ENCODE measurements around the gene MTOR. TPM values are rescaled to one million over a fixed set of nuclear protein-coding genes. Genes with fewer than 3 reads are reported as not detected.

Gene MTOR
- total and polyA plus RNA-seq, 2 donors (not counting 3 experiments of a cell fraction or from before 2014, with no cell fraction given), result 33.5 to 50.4 TPM

DNA sequence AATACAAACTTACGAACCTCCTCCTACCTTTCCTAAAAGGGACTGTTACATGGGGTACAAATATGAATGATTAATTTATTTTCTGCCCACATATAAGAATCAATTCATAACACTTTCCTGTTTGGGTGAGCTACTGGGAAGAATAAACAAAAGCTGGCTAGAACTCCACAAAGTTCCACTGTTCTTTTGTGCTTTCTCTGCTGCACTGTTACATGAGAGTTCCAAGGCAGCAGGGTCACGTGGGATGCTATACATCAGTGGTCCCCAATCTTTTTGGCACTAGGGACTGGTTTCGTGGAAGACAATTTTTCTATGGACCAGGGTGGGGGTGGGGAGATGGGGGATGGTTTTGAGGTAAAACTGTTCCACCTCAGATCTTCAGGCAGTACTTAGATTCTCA lies 75.4 kb downstream of the MTOR start:
- FAIRE-seq (peak; percentile 67), DNase-seq (ENCODE audit: low read depth, low spot score) (no peak)
- Histone ChIP-seq H4K20me1 (replicated peaks; ENCODE audit: control insufficient read depth, extremely low read depth, insufficient read depth, low read length) (no peaks in the 10 kb centered on the region), H3K4me3 (replicated peaks in 1 of 3; ENCODE audit: insufficient read depth in 1 of 3, low read depth in 1 of 3, low read length in 3 of 3) (no peak overlapping the region), H3K36me3 (ENCODE audit: control insufficient read depth in 2 of 2, extremely low read depth in 1 of 2, insufficient read depth in 2 of 2, low read length in 2 of 2) (peaks cover 17 to 19% of the 10 kb centered on the region in 2 experiments), H3K9ac (replicated peaks; ENCODE audit: extremely low read depth, insufficient read depth, low read length) (no peak overlapping the region), H3K4me1 (ENCODE audit: control insufficient read depth, extremely low read depth, insufficient read depth, low read length) (no peaks in the 10 kb centered on the region), H3K9me1 (replicated peaks; ENCODE audit: control insufficient read depth, extremely low read depth, insufficient read depth, low read length) (no peaks in the 10 kb centered on the region), H3K79me2 (ENCODE audit: control insufficient read depth, insufficient read depth, low read length) (no peaks in the 10 kb centered on the region), H3K27ac (ENCODE audit: insufficient read depth, low read depth, low read length) (no peak overlapping the region), H2AFZ (ENCODE audit: low read depth, low read length) (no peak overlapping the region), H3K9me3 (replicated peaks; ENCODE audit: control insufficient read depth, insufficient read depth, low read length) (no peaks in the 10 kb centered on the region), H3K27me3 (ENCODE audit: control insufficient read depth in 2 of 2, insufficient read depth in 2 of 2, low read length in 2 of 2) (no peaks in the 10 kb centered on the region), H3K4me2 (ENCODE audit: insufficient read depth, low read length) (no peak overlapping the region)
- BruUV-seq (replicated peaks), result no TSS peak
- intact Hi-C loops (cut with micrococcal nuclease) (no loop called here), dilution Hi-C loops (cut with MboI; ENCODE audit: extremely low pct_ligation_motif_present, low sequenced_read_pairs) (no loop called here)
- ChIA-PET POLR2A (no interaction called here), CTCF (interaction anchor here (1.2 kb wide), 1 partner anchor 150 kb away, joined by 4 read pairs; no protein-coding TSS in a partner anchor)
- no peak for TF ChIP-seq MYC (IDR thresholded peaks at IDR 0.05; ENCODE audit: low read depth, low read length)
- TF ChIP-seq POLR2AphosphoS5 (IDR thresholded peaks at IDR 0.05; ENCODE audit: insufficient read depth, low read depth, low read length), result no peak

DNA sequence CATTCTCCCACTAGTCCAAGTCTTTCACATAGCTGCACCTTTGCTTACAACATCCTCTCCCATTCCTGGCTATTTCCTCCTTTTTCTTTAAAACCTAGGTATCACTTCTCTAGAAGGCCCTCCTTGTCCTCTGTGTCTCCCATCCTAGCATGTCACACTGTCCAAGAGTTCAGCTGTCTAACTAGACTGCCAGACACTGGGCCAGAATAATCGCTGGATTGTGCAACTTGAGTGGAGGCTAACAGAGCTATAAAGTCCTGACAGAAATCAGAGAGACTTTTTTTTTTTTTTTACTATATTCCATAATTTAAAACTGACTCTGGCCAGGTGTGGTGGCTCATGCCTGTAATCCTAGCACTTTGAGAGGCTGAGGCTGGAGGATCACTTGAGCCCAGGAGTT lies 77.4 kb downstream of the MTOR start:
- dilution Hi-C loops (cut with MboI; ENCODE audit: extremely low pct_ligation_motif_present, low sequenced_read_pairs), result no loop called here
- H3K27ac ChIP-seq (ENCODE audit: insufficient read depth, low read depth, low read length), result no peak overlapping the region
- TF ChIP-seq GATA2 (IDR thresholded peaks at IDR 0.05; ENCODE audit: insufficient read depth, insufficient read length, low read depth, low read length) (no peak), MYC (IDR thresholded peaks at IDR 0.05; ENCODE audit: low read depth, low read length) (no peak), POLR2A (IDR thresholded peaks at IDR 0.05; ENCODE audit: low read depth, low read length) (no peak), POLR2AphosphoS5 (IDR thresholded peaks at IDR 0.05; ENCODE audit: insufficient read depth, low read depth, low read length) (no peak), JUN (IDR thresholded peaks at IDR 0.05; ENCODE audit: borderline replicate concordance, insufficient read depth, insufficient read length, low read depth) (no peak), EZH2 (IDR thresholded peaks at IDR 0.05; ENCODE audit: borderline replicate concordance, low read depth, low read length, severe bottlenecking) (no peak), CTCF (IDR thresholded peaks at IDR 0.05; ENCODE audit: extremely low read depth in 1 of 2, insufficient read depth in 1 of 2, low read depth in 1 of 2, low read length in 2 of 2) (no peak), FOS (IDR thresholded peaks at IDR 0.05; ENCODE audit: borderline replicate concordance, insufficient read depth, low read length) (no peak), MAX (IDR thresholded peaks at IDR 0.05; ENCODE audit: insufficient read depth, insufficient read length) (no peak)
- H3K79me2 ChIP-seq (ENCODE audit: control insufficient read depth, insufficient read depth, low read length), result no peaks in the 10 kb centered on the region
- H2AFZ ChIP-seq (ENCODE audit: low read depth, low read length), result no peak overlapping the region
- no peaks in the 10 kb centered on the region for H3K9me3 ChIP-seq (replicated peaks; ENCODE audit: control insufficient read depth, insufficient read depth, low read length)
- FAIRE-seq (no peak), DNase-seq (ENCODE audit: low read depth, low spot score) (no peak)
- intact Hi-C loops (cut with micrococcal nuclease), result no loop called here
- BruUV-seq (replicated peaks), result no TSS peak
- H3K36me3 ChIP-seq (ENCODE audit: control insufficient read depth in 2 of 2, extremely low read depth in 1 of 2, insufficient read depth in 2 of 2, low read length in 2 of 2), result peaks cover 7 to 12% of the 10 kb centered on the region in 2 experiments
- H3K27me3 ChIP-seq (ENCODE audit: control insufficient read depth in 2 of 2, insufficient read depth in 2 of 2, low read length in 2 of 2), result no peaks in the 10 kb centered on the region
- POLR2A ChIA-PET, result no interaction called here
- H4K20me1 ChIP-seq (replicated peaks; ENCODE audit: control insufficient read depth, extremely low read depth, insufficient read depth, low read length), result no peaks in the 10 kb centered on the region
- no peaks in the 10 kb centered on the region for H3K4me1 ChIP-seq (ENCODE audit: control insufficient read depth, extremely low read depth, insufficient read depth, low read length)
- H3K4me2 ChIP-seq (ENCODE audit: insufficient read depth, low read length), result no peak overlapping the region
- CTCF ChIA-PET, result interaction anchor here (0.8 to 1.3 kb wide), 2 partner anchors 22 to 148 kb away, joined by 3 read pairs; no protein-coding TSS in a partner anchor
- H3K9me1 ChIP-seq (replicated peaks; ENCODE audit: control insufficient read depth, extremely low read depth, insufficient read depth, low read length), result no peaks in the 10 kb centered on the region
- H3K4me3 ChIP-seq (replicated peaks in 1 of 3; ENCODE audit: insufficient read depth in 1 of 3, low read depth in 1 of 3, low read length in 3 of 3), result no peak overlapping the region
- H3K9ac ChIP-seq (replicated peaks; ENCODE audit: extremely low read depth, insufficient read depth, low read length), result no peak overlapping the region

Measured in endothelial cell of umbilical vein (primary cell).